Stimulated activated CD4-positive, alpha-beta T cell treated with anti-CD3 and anti-CD28 coated beads, Interleukin-4, amount 100 ng/mL, for 24 hours (primary cell): ENCODE data around the gene ITSN2.

ENCODE experiments used
- DNase-seq: peaks from one replicate; pipeline ENCODE4 v3.0.0-alpha.2; 2020

Gene ITSN2

GRCh38 chr2:24332791-24333540 lies 27.4 kb downstream of the ITSN2 start:
- DNase-seq = no peak

DNA sequence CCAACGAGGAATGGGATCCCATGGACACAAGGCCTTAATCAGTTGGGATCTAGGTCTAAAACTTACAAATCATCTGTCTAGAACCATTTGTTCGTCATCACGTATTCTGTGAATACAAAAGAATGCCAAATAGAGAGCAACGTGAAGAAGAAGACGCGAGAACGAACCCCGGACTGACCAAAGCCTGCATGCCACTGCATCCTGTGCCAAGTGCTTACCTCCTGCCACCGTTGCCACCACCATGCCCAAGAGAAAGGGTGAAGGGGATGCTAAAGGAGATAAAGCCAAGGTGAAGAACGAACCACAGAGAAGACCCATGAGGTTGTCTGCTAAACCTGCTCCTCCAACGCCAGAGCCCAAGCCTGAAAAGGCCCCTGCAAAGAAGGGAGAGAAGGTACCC lies 30.2 kb downstream of the ITSN2 start:
- DNase-seq = no peak

DNA sequence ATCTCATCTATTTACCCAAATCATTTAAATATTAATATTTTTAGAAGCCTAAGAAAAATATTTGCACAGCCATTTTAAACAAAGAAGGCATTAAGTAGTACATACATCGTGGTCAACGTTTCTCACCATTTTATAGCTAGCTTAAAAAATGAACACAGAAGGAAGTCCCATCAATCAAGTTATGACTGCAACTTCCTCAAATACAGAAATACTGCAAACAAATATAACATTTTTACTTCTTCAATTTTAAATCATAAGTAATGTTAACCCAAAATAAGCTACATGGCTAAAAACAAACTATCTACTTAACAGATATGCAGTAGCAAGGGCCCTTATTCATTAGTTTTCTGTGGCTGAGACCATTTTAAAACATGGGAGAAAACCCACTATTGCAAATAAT lies 30.6 kb downstream of the ITSN2 start:
- no peak for DNase-seq

DNA sequence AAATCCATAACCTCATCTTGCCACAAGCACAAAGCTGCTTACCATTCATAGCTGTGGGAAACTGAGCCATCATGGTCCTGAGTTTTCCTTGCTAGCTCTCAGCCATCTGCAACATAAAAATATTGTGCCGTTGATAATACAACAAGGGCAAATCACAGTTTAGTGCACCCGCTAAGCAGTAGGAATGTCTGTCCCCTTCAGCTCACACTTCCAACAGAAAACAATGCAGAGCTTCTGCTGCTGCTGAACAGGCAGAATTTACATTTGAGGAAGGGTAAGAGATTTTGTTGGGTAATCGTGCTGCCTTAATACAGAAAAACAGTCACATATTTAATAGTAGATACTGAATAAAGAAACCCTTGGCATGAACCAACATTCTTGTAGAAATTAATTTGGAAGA lies 32.3 kb downstream of the ITSN2 start:
- no peak for DNase-seq

DNA sequence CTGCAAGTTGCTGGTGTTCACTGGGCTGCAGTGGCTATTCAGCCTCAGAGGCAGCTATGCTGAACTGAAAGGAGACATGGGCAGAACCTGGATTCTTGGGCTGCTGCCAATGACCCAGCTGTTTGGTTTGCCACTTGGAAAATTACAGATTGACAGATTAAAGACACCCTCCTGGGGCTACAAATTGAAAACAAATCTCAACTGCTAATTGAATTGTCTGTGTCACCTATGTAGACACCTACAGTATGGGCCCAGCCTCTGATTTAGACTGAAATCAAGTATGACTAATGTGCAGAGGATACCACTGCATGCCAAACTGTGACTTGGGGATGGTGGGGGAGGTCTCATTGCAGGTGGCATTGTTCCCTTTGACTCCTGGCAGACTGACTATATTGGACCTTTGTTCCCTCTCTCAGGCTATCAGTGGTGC lies 42.8 kb downstream of the ITSN2 start:
- no peak for DNase-seq

DNA sequence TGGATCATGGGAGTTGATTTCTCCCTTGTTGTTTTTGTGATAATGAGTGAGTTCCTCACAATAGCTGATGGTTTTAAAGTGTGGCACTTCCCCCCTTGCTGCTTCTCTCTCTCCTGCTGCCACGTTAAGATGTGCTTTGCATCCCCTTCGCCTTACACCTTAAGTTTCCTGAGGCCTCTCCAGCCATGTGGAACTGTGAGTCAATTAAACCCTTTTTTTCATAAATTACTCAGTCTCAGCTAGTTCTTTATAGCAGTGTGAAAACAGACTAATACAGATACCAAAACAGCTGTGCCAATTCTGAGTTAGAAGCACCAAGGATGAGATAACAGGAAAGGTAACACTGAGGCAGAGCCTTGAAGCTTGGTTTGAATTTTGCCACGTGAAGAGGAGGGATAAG lies 44.7 kb downstream of the ITSN2 start:
- no peak for DNase-seq

DNA sequence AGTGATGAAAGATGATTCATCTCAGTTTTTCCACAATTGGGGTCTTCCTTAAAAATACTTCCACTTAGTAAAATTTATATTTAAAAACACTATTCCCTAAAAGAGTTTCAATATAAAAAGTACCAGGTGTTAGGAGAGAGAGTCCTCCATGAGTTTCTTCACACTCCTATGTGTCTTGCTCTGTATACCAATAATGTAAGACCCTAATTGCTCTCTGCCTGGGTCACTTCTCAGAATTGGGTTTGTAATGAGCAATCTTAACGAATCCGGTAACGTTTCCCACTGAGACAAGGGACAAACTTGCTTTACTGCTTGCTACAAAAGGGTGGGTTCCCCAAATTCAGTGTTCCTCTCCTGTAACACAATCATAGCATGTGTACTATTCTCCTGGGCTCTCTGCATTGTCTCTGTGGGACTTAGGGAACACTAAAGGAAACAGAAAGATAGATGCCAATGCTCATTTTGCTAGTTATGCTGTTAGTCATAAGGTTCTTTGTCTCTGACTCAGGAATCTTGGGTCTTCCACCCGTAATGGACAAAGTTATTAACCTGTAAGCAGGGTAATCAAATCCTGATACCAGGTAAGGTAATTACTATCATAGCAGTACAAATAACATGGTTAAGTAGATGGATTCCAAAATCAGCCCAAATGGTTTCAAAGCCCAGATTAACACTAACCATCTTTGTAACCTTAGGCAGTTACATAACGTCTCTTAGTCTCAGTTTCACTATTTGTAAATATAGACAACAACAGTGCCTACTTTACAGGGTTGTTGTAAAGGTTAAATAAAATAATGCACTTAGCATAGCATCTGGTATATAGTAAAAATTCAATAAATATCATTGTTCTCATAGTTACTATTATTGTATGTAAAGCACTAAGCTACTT lies 46.3 kb downstream of the ITSN2 start:
- no peak for DNase-seq

DNA sequence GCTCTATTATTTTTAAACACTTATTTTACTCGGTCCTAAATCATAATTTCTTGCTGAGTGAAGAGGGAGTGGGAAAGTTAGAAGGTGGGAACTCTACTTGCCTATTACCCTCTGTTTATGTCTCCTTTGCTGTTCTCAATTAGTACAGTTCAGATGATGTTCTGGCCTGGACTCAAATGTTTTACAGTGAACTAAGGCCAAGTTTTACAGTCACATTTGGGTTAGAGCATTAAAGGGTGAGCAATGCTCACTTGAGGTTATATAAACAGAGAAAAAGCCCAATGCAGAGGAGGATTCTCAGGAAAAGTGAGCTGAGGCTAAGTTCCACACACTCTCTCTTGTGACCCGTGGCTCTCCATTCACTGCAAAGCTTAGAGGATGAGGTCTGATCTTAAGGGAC lies 52.4 kb downstream of the ITSN2 start:
- DNase-seq = no peak

DNA sequence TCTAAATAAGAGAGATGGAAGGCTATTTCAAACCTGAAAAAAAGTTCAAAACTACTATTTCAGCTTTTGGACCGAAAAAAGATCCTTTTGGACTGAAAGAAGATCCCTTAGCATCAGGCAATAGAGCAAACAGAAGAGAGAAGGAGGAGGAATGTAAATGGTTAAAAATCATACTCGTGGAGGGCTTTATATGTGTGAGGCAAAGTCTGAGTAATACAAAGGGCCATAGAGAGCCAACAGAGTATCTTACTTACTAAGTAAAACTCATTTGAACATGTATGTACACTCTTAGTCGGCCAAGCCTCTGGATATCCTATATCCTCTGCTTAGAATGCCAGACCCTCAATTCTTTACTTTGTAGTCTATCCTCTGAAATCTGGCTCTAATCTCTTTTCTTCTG lies 55.7 kb downstream of the ITSN2 start:
- no peak for DNase-seq

DNA sequence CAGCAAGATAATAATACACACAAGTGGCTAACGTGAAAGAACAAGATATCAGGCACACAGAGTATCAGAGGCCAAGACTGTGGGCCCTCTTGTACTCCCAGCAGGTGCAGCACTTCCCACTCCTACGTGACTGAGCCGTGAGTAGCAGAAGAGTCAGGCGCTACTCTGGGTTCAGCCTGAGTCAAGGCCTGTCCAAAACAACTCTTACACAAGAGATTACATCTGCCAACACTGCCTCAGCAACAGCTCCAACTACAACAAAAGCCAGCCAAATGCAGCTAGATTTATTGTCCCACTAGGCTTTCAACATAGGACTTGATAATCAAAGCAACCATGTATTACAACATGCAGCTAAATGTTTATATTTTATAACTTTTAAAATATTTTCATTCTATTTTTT lies 56.2 kb downstream of the ITSN2 start:
- DNase-seq = no peak

GRCh38 chr2:24301599-24301998 lies 58.7 kb downstream of the ITSN2 start:
- no peak for DNase-seq

- DNase-seq = no peak
Observed at GRCh38 chr2:24297663-24298062, 62.7 kb downstream of the ITSN2 start.

- no peak for DNase-seq
Observed at GRCh38 chr2:24287171-24287570, 73.2 kb downstream of the ITSN2 start.

DNA sequence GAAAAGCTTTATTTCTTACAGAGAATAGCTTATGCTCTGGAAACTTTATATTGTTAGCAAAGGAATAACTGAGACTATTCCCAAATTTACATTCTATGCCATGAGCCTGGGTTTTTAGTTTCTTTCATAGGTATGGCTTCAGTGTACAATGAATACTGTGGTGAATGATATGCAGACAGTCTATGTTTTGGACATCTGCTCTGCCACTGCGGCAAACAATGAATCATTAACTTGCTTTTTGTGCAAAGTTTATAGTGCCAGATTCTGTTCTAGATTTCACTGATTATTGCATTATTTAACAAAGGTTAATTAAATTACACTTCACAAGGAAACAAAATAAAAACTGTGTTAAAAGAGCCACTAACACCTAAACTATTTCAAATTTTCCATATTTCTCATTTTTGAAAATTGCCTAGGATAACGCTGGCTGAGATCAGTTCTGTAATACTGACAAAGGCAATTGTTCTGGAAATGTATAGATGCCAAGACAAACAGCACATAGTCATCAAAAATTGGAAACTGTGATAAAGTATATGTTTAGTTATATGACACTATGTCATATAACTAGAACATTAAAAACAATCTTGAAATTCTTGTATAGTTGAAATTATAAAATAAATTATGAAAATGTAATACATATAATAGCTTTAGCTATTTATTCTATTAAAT lies 74.7 kb downstream of the ITSN2 start:
- DNase-seq = no peak

DNA sequence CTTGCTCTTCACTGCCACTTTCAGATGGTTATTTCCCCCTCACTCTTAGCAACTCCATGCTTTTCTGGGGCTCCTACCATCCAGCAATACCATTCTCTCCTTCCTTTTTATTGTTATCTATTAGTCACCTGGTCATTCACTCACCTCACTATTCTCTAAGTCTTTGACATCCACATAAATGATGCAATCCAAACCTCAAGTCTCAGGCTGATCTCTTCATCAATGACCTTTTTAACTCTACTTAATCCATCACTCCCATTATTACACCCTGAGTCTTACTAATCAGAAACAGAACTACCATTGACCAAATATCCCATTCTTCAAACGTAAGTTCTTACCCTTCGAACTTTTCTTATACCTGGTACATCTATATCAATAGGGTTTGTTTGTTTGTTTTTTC lies 79.7 kb downstream of the ITSN2 start:
- no peak for DNase-seq

DNA sequence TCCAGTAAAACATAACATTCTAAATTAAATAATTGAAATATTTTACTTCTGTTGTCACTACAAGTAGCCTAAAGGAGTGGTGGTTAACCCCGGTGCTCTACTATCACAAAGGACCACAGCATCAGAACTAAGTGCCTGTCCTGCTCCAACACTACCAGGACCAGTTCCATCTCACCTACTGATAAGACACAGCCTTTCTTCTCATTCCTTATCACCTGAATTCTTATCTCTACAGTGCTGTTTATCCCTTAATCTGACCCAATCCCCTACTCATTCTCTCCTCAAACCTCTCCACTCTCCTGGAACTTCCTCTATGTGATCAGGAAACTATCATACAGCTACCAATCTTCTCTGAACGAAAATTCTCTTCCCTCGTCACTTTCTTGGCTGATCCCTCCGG lies 80.2 kb downstream of the ITSN2 start:
- no peak for DNase-seq

DNA sequence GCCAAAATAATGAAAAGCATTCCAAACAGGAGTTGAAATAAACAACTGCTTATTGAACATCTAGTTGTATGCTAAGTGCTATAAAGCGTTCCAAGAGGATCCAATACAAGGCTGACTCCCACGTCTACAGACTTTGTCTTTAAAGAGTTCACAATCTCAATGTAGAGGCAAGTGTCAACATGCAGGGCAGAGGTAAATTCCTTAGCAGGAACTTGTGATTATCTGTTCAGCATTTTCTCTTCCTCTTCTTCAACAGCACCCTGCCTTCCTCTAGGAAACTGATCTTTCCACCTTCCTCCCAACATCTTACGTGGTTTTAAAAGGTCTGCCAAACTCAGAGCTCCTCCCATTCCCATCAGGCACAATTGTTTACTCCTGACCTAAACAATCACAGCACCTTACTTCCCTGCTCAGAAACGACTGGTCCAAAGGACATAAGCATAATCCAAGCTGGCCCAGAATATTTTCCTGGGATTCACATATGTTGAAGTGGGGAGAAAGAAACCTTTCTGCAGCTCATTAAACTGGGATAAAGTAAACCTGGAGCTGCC lies 83.9 kb downstream of the ITSN2 start:
- DNase-seq = no peak

DNA sequence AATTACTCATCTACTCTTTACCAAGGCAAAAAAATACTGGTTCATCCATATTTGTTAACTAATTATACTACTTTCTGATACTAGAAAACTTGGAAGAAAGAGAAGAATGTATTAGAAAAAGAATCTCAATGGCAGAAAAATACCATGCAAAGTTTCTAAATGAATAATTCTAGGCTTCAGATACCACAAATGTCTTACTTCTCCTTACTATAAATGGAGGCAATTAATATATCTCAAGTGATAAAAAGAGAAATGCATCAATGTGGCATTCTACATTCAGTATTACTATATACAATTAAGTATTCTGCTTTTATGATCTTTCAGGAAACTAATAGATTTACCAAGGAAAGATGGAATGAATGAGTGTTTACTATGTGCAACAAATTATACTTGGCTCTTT lies 85.5 kb downstream of the ITSN2 start:
- no peak for DNase-seq

- DNase-seq = no peak
Observed at GRCh38 chr2:24273598-24273997, 86.7 kb downstream of the ITSN2 start.

DNA sequence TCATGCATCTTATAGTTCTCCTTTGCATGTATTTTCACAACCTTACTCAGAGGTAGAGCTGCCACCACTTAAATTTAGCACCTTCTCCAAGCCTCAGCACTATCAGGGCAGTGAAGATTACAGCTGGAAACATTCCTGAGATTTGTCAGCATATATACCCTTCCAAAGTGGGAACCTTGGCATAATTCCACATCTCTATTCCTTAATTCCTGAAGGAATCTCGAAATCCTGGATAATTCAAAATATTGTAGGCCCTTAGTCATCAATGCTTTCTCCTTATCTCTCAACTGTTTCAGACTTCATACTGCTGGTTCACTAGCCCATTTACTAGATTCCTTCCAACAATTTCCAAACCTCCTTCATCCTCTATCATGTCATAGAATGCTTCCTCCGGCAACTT lies 87.4 kb downstream of the ITSN2 start:
- DNase-seq = no peak

DNA sequence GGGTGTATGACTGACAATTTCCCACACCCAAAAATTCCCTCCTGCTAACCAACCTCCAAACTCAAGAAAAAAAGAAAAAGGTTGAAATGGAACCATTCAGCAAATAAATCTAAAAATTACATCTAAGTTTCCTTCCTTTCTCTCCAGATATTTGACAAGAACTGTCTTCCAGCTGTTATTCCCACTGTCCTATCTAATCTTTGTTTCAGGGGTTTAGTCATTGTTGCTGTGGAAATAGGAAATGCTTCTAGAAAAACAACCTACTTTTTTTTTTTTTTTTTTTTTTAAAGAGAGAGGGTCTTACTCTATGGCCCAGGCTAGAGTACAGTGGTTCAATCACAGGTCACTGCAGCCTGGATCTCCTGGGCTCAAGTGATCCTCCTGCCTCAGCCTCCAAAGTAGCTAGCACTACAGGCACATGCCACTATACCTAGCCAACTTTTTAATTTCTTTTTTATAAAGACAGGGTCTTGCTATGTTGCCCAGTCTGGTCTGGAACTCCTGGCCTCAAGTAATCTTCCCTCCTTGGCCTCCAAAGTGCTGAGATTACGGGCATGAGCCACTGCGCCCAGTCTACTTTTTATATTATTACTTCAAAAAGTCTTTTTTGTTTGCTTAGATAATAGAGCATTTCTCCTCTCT lies 88.1 kb downstream of the ITSN2 start:
- no peak for DNase-seq

DNA sequence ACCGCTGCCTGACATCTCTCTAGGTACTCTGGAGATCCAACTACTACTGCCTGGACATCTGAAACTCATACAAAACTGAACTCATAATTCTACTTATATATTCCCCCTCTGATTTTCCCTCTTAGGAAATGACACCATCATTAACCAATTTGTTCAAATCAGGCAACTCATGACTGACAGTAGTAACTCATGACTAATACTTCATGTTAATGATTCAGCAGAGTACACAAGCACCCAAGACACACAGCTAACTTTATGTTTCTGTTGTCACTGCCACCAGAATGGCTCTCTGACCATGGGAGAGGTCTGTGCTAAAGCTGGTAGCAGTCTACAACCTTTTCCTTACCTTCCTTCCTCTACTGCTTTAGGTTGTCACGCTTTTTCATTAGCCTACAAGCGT lies 91.1 kb downstream of the ITSN2 start:
- DNase-seq = no peak

GRCh38 chr2:24265212-24265611 lies 95.1 kb downstream of the ITSN2 start:
- no peak for DNase-seq
